Stimulated activated CD8-positive, alpha-beta memory T cell treated with anti-CD3 and anti-CD28 coated beads, Interleukin-15, amount 100 ng/mL, for 24 hours (primary cell): ENCODE data around the gene HDAC8.
"Not testable (repeated sequence)": the region's sequence is repeated elsewhere in the genome, so short reads cannot be mapped to it uniquely, and the experiment has no call there.

Source experiments
- DNase-seq: peaks from one replicate; pipeline ENCODE4 v3.0.0-alpha.2; 2020; ENCODE audit warnings: low read depth

The HDAC8 gene

GRCh38 chrX:72373136-72373535 lies 199.5 kb downstream of the HDAC8 start:
- DNase-seq, result no peak

GRCh38 chrX:72372735-72373134 lies 199.9 kb downstream of the HDAC8 start:
- DNase-seq, result no peak

DNA sequence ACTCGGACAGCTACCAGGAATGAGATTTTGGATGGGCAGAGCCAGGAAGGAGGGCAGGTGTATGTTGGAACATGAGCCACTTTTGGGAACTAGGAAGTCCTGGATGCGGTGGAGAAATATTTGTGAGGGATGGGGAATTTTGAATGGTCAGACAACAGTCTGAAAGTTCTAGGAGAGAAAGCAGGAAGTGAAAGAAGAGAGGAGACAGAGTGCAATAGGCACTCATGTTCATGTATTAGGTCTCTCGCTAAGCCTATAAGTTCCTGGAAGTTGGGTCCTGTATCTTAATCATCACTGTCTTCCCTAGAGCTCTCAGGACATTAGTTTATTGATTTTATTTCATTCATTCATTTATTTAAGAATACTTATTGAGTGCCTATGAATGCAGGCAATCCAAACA lies 201.2 kb downstream of the HDAC8 start:
- no peak for DNase-seq

DNA sequence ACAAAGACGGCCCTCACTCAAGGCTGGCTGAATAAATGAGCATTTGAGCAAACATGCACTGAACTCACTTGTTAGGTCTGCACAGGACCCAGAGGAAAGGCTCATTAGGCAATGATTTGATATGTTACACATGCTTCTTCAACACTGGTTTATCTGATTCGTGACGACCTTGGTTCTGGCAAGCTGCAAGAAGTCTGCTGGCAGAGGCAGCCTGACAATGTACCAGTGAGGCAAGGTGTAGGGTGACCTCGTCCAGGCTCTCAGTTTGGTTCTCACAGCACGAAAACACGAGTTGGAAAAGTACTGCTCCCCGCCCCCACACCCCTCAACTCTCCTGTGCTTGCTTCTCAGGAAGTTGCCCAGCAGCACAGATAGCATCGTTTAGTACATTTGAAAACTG lies 203.8 kb downstream of the HDAC8 start:
- DNase-seq, result no peak

GRCh38 chrX:72367516-72367915 lies 205.1 kb downstream of the HDAC8 start:
- DNase-seq, result no peak

DNA sequence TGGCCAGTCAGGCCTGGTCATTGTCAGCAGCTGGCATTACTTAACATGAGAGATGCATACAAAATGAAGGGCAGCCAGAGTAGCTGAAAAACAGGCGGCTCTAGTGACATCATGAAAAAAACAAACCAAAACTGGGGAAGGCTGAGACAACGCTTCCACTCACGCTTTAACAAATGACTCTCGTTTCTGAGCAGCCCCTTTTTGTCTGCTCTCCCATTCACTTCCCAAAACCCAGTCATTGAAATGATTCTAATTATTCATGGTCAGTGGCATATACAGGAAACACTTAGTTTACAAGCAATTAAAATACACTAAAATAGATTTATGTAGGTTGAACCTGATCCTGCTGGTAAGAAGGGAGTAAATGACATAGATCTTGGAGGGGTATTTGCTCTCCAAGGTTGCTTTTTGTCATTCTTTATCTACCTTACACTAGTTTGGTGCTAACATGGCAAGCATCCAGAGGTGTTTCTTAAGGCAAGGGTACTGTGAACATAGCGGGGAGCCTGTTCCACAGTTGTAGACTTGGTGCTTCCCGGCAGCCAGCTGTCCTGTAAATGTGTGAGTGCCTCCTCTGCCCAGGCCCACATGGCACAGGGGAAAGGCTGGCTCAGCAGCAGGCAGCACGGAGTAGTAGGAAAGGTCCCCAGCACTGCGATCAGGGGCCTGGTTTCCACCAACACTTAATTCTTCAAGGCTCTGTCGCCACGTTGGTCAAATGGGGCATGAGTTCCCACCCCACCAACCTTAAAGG lies 205.8 kb downstream of the HDAC8 start:
- no peak for DNase-seq

DNA sequence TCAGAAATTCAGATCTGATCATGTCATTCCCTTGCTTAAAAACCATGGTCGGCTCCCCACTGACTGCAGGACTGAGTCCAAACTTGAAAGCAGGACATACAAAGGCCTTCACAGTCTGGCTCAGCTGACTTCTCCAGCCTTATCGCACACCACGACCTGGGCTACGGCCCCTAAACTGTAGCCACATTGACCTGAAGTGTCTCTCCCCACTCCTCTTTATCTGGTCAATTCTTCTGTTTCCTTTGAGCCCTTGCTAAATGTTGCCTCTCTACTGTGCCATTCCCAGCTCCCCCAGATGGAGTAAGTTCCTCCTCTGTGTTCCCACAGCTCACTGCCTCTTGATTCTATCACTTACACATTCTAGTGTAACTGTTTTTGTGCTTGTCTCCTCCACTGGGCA lies 206.5 kb downstream of the HDAC8 start:
- no peak for DNase-seq

- DNase-seq, result no peak
These were observed 207.5 kb downstream of the HDAC8 start for GRCh38 chrX:72365126-72365525.

- DNase-seq, result no peak
These were observed 212.3 kb downstream of the HDAC8 start for GRCh38 chrX:72360326-72360725.

DNA sequence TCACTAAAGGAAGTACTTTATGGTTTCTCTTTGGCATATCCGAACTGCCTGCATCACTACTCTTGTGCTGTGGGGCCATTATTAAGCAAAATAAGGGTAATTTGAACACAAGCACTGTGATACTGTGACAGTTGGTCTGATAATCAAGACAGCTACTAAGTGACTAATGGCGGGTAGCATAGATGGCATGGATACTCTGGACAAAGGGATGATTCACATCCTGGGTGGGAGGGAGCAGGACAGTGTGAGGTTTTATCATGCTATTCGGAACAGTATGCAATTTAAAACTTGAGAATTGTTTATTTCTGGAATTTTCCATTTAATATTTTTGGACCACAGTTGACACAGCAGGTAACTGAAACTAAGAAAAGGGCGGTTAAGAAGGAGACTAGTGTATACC lies 214.3 kb downstream of the HDAC8 start:
- no peak for DNase-seq

DNA sequence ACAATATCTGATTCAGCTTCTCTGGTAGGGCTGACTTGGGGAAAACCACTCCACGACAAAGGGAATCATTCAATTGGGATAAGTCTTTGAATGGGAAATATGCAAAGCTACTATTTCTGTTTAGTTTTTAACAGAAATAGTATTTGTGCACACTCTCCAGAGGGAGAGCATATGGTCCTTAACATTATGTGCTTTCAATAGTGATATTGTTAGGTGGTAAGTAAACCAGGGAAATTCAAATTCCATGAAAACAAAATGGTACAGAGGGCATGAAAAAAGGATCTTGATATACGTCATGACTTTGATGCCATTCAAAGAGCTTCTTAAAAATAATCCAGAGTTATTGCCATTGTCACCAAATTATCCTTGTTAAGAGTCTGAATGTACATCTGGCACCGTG lies 219.9 kb downstream of the HDAC8 start:
- no peak for DNase-seq

- no peak for DNase-seq
These were observed 220.9 kb downstream of the HDAC8 start for GRCh38 chrX:72351606-72352334.

- no peak for DNase-seq
These were observed 223.5 kb downstream of the HDAC8 start for GRCh38 chrX:72349190-72349589.

GRCh38 chrX:72348247-72348979 lies 224.2 kb downstream of the HDAC8 start:
- DNase-seq, result no peak

- DNase-seq, result no peak
These were observed 225.3 kb downstream of the HDAC8 start for GRCh38 chrX:72347366-72347765.

DNA sequence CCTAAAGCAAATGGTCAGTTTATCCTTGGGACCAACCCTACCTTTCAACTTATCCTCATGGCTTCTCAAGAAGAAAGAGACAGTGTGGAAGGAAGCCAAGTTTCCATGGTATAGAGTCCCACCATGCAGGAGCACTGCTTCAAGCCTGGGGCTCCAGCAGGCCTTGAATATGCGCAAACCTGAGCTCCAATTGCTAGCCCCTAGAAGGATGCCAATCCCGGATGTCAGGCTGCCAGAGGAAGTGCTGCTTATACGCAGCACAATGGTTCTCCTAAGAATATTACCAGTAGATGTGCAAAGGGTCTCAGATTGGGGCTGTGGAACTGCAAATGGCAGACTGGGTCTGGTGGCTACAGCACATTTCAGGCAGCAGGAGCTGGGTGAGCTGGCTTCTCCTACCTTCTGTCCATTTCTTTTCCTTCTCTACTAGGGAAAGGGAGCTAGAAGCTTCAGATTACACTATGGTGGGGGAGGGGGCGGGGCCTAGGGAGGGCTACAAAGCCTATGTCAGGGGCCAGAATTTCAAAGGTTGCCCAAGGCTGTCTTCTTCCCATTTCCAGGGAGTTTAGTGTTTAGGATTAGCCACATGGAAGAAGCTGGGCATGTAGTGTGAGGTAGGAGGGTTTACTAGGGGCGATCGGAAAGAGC lies 226.2 kb downstream of the HDAC8 start:
- no peak for DNase-seq

DNA sequence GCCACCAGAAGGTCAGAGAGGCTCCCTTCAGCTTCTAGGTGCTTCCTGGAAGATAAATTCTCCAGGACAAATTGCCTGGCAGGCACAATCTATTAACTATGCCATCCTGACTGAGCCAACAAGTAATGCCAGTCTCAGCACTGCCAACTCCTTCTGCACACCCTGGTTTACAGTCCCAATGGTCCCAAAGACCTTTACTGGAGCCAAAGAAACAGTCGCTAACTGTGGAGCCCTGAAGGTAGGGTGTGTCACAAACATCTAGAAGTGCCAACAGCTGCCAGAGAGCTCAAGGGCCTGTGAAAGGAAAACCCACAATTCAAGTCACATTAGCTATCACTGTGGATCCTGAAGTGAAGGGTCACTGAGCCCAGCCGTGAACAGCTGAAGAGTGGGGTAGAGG lies 232.0 kb downstream of the HDAC8 start:
- DNase-seq, result no peak

DNA sequence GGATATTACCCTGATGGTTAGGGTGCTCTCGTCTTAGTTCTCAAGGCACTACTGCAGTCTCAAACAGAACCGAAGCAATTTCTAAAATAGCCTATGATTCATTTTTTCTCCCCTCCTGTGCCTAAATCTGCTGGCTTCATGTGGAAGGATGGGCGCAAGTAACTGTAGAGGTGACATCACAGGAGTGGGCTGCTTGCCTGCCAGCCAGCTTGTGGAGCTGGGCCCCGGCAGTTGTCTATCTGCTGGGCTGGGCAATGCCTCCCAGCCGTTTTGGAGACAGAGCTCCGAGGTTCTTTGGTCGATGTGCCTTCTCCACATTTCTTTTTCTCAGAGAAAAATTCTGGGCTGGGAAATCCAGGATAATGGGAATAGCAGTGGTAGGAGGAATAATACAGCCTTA lies 232.6 kb downstream of the HDAC8 start:
- DNase-seq, result no peak

DNA sequence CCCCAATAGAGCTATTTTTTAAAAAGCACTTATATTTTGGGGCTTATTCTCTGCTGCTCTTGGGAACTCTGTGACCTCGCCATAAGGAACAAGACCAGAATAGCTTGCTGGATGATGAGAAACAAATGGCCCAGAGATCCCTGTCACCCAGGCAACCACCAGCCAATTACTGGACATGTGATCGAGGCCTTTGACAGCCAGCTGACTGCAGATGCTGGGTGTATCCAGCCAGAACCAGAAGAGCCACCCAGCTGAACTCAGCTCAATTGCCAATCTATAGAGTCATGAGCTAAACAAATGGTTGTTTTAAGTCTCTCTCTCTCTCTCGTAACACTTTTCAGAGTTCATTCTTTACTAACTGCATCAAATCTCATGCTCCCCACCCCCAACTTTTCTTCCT lies 242.5 kb downstream of the HDAC8 start:
- DNase-seq, result no peak

DNA sequence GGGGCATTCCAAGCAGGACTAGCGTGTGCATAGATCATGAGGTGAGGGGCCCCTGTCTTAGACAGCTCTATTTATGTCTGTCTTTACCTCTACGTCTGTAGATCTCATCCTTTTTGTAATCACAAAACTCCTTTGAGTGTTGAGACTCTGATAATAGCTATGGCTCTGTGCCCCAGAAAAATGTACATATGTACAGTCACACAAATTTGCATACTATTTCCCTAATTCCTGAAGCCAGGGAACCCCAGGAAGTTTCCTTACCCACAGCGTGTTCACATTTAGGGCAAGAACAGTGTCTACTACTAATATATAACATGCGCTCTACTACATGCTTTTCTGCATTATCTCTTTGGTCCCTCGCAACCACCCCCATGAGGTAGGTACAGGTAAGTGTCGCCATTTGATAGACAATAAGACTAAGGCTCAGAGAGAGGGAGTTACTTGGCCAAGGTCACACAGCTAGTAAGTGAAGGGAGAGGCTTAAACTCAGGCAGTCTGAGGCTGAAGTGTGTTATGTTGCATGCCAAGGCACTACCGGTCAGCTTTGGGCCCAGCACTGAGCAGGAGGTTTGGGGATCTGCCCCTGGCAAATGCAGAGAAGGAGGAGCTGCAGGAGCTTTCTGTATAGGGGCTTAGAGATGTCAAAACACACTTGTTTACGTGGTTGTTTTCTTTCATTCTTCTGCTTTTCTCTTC lies 245.9 kb downstream of the HDAC8 start:
- no peak for DNase-seq

- DNase-seq, result not testable (repeated sequence)
These were observed 253.0 kb downstream of the HDAC8 start for GRCh38 chrX:72319651-72320050.

- no peak for DNase-seq
These were observed 255.5 kb downstream of the HDAC8 start for GRCh38 chrX:72317139-72317538.
